HepG2 (cell line): ENCODE measurements around the gene EPHA10. TPM values are rescaled to one million over a fixed set of nuclear protein-coding genes. Genes with fewer than 3 reads are reported as not detected.
A peak's percentile ranks its signal among the peaks of the same experiment; 100 is the strongest.

ENCODE experiments used
- ARNT2 ChIP-seq: sonication (generic); formaldehyde crosslinking; IDR thresholded peaks from 2 replicates; pipeline ENCODE4 v1.8.0; 2022; ENCODE audit warnings: mild to moderate bottlenecking, low read depth, missing genetic modification reagents, moderate library complexity
- ATF1 ChIP-seq: IDR thresholded peaks from 2 replicates; pipeline ENCODE4 v1.6.1; 2016; ENCODE audit warnings: mild to moderate bottlenecking, control low read depth
- FOXA1 ChIP-seq, 2 experiments: fragments of 450-650 bp in 1 of 2; sonication (generic) in 1 of 2; formaldehyde crosslinking in 1 of 2; IDR thresholded peaks; 2 replicates each; pipeline versions ENCODE4 v1.4.0 to v1.6.1; 2016 to 2020; ENCODE audit warnings: missing genetic modification reagents in 1 of 2
- HOXA3 ChIP-seq: sonication (generic); formaldehyde crosslinking; IDR thresholded peaks from 2 replicates; pipeline ENCODE4 v1.5.0; 2020; ENCODE audit warnings: missing genetic modification reagents
- HOXA7 ChIP-seq: sonication (generic); formaldehyde crosslinking; IDR thresholded peaks from 2 replicates; pipeline ENCODE4 v1.8.1; 2022; ENCODE audit warnings: mild to moderate bottlenecking, missing genetic modification reagents, moderate library complexity
- KAT7 ChIP-seq: IDR thresholded peaks from 2 replicates; pipeline ENCODE4 v1.6.1; 2018; ENCODE audit warnings: borderline replicate concordance, missing compliant biosample characterization
- LCORL ChIP-seq, 2 experiments: fragments of 450-650 bp in 1 of 2; sonication (generic) in 1 of 2; formaldehyde crosslinking in 1 of 2; IDR thresholded peaks; 2 replicates each; pipeline versions ENCODE4 v1.5.0 to v1.6.1; 2017 to 2020; ENCODE audit warnings: antibody characterized with exemption in 1 of 2, missing genetic modification reagents in 1 of 2
- MAF1 ChIP-seq: sonication (generic); formaldehyde crosslinking; IDR thresholded peaks from 2 replicates; pipeline ENCODE4 v1.5.0; 2020; ENCODE audit warnings: missing genetic modification reagents, borderline replicate concordance
- NR0B2 ChIP-seq: sonication (generic); formaldehyde crosslinking; IDR thresholded peaks from 2 replicates; pipeline ENCODE4 v1.4.0; 2020; ENCODE audit warnings: mild to moderate bottlenecking, missing genetic modification reagents
- NR2F6 ChIP-seq, 2 experiments: IDR thresholded peaks; 2 replicates each; pipeline ENCODE4 v1.6.1; 2016; ENCODE audit warnings: antibody characterized with exemption in 1 of 2, mild to moderate bottlenecking in 1 of 2
- TEF ChIP-seq: sonication (generic); formaldehyde crosslinking; IDR thresholded peaks from 2 replicates; pipeline ENCODE4 v1.5.0; 2020; ENCODE audit warnings: missing genetic modification reagents
- TGIF2 ChIP-seq: IDR thresholded peaks from 2 replicates; pipeline ENCODE4 v1.6.1; 2016; ENCODE audit warnings: control low read depth, missing compliant biosample characterization
- ZFP41 ChIP-seq: sonication (generic); formaldehyde crosslinking; IDR thresholded peaks from 2 replicates; pipeline ENCODE4 v1.4.0; 2020; ENCODE audit warnings: mild to moderate bottlenecking, missing genetic modification reagents, borderline replicate concordance
- ZHX1 ChIP-seq: sonication (generic); formaldehyde crosslinking; IDR thresholded peaks from 2 replicates; pipeline ENCODE4 v1.8.1; 2022; ENCODE audit warnings: low read depth, mild to moderate bottlenecking, missing genetic modification reagents
- ZKSCAN8 ChIP-seq: IDR thresholded peaks from 2 replicates; pipeline ENCODE4 v1.6.1; 2016; ENCODE audit warnings: borderline replicate concordance, missing genetic modification reagents, missing compliant biosample characterization
- ZNF274 ChIP-seq: sonication (generic); formaldehyde crosslinking; IDR thresholded peaks from 2 replicates; pipeline ENCODE4 v1.5.1; 2020; ENCODE audit warnings: mild to moderate bottlenecking, missing genetic modification reagents
- ZNF296 ChIP-seq: sonication (generic); formaldehyde crosslinking; conservative IDR thresholded peaks from 2 replicates; pipeline ENCODE4 v1.5.0; 2020; ENCODE audit warnings: mild to moderate bottlenecking, missing genetic modification reagents
- ZNF335 ChIP-seq: sonication (generic); formaldehyde crosslinking; IDR thresholded peaks from 2 replicates; pipeline ENCODE4 v1.4.0; 2020; ENCODE audit warnings: missing genetic modification reagents
- ZNF33A ChIP-seq: sonication (generic); formaldehyde crosslinking; IDR thresholded peaks from 2 replicates; pipeline ENCODE4 v1.5.1; 2020; ENCODE audit warnings: missing genetic modification reagents, mild to moderate bottlenecking, moderate library complexity, borderline replicate concordance
- ZNF569 ChIP-seq: sonication (generic); formaldehyde crosslinking; IDR thresholded peaks from 2 replicates; pipeline ENCODE4 v1.5.0; 2020; ENCODE audit warnings: mild to moderate bottlenecking, missing genetic modification reagents, moderate library complexity, borderline replicate concordance
- ZNF597 ChIP-seq: sonication (generic); formaldehyde crosslinking; IDR thresholded peaks from 2 replicates; pipeline ENCODE4 v1.5.0; 2020; ENCODE audit warnings: missing genetic modification reagents
- ZNF605 ChIP-seq: sonication (generic); formaldehyde crosslinking; IDR thresholded peaks from 2 replicates; pipeline ENCODE4 v1.8.0; 2022; ENCODE audit warnings: mild to moderate bottlenecking, missing genetic modification reagents
- ZNF781 ChIP-seq: sonication (generic); formaldehyde crosslinking; IDR thresholded peaks from 2 replicates; pipeline ENCODE4 v1.5.1; 2020; ENCODE audit warnings: borderline replicate concordance, mild to moderate bottlenecking, missing genetic modification reagents; ENCODE audit errors: not compliant biosample characterization
- ZNF883 ChIP-seq: sonication (generic); formaldehyde crosslinking; IDR thresholded peaks from 2 replicates; pipeline ENCODE4 v1.5.1; 2020; ENCODE audit warnings: mild to moderate bottlenecking, missing genetic modification reagents; ENCODE audit errors: not compliant biosample characterization
- ZNF891 ChIP-seq: sonication (generic); formaldehyde crosslinking; IDR thresholded peaks from 2 replicates; pipeline ENCODE4 v1.5.0; 2020; ENCODE audit warnings: mild to moderate bottlenecking, missing genetic modification reagents
- polyA plus RNA-seq, 8 experiments: library from polyadenylated mRNA; depleted of rRNA in 3 of 8; stranded (reverse) in 7 of 8; unstranded in 1 of 8; fragments of >200 nt; fragmentation: Illumina TruSeq in 4 of 8; extraction: Trizol in 4 of 8; gene quantifications; 2 replicates each; pipeline versions ENCODE4 v1.2.1 to v1.2.3, GENCODE V29; 2011 to 2016; ENCODE audit warnings: low read depth in 4 of 8, missing spikeins in 1 of 8, mixed read lengths in 1 of 8; ENCODE audit not compliant: insufficient read depth in 1 of 8
- total RNA-seq, 5 experiments: library from RNA; depleted of rRNA; stranded (reverse); fragments of >200 nt; fragmentation: Illumina TruSeq; extraction: Trizol; gene quantifications; 2 replicates each; pipeline ENCODE4 v1.2.3, GENCODE V29; 2016; ENCODE audit warnings: low read depth in 1 of 5

Gene EPHA10
- total and polyA plus RNA-seq, 2 of the 13 experiments (the other 11 are each of a cell fraction or from before 2014, with no cell fraction given) = 0.11 to 0.58 TPM

- TF ChIP-seq HOXA7 (CRISPR knock-in tag) (no peak), NR0B2 (CRISPR knock-in tag) (no peak; the same call in 1 of the 2 replicates), ATF1 (CRISPR knock-in tag) (peak; percentile 88), ZNF781 (CRISPR knock-in tag) (no peak), FOXA1 (IDR thresholded peaks at IDR 0.05) (no peak), FOXA1 (CRISPR knock-in tag; IDR thresholded peaks at IDR 0.05) (no peak), ZNF274 (CRISPR knock-in tag) (no peak), ZKSCAN8 (CRISPR knock-in tag) (no peak), NR2F6 (IDR thresholded peaks at IDR 0.05) (no peak), NR2F6 (CRISPR knock-in tag; IDR thresholded peaks at IDR 0.05) (no peak), ZNF883 (no peak), TGIF2 (CRISPR knock-in tag) (peak; percentile 96), ZNF597 (CRISPR knock-in tag) (no peak), ZNF33A (CRISPR knock-in tag) (no peak), ZNF605 (CRISPR knock-in tag) (peak; percentile 59), HOXA3 (CRISPR knock-in tag) (peak; percentile 79), TEF (no peak), MAF1 (CRISPR knock-in tag) (no peak), LCORL (IDR thresholded peaks at IDR 0.05) (no peak), LCORL (CRISPR knock-in tag; IDR thresholded peaks at IDR 0.05) (no peak), KAT7 (CRISPR knock-in tag) (no peak; the same call in 1 of the 2 replicates), ZNF891 (CRISPR knock-in tag) (no peak), ZNF296 (CRISPR knock-in tag) (no peak), ZFP41 (CRISPR knock-in tag) (no peak), ZNF569 (CRISPR knock-in tag) (no peak), ZNF335 (CRISPR knock-in tag) (peak; percentile 87), ARNT2 (CRISPR knock-in tag) (peak; percentile 49; the same call in 1 of the 2 replicates), ZHX1 (CRISPR knock-in tag) (no peak)
Observed at GRCh38 chr1:37692078-37692833, 72.7 kb downstream of the EPHA10 start, which contains the start of gene CDCA8 (continued).
